GM12872 (cell line): Measurements from ENCODE around the gene MPND.

Experiments
- CTCF ChIP-seq: IDR thresholded peaks from 3 replicates; pipeline ENCODE4 v1.5.1; 2011; ENCODE audit warnings: low read depth, mild to moderate bottlenecking, low read length, moderate library complexity; ENCODE audit not compliant: insufficient read depth

MPND gene

GRCh38 chr19:4376028-4376670 is 32.8 kb downstream of the MPND start:
- TF ChIP-seq CTCF: no peak

- no peak for TF ChIP-seq CTCF
Measured at GRCh38 chr19:4376671-4376990, 33.3 kb downstream of the MPND start.

- no peak for TF ChIP-seq CTCF
Measured at GRCh38 chr19:4376991-4377781, 33.8 kb downstream of the MPND start.

- TF ChIP-seq CTCF: no peak
Measured at GRCh38 chr19:4378886-4379285, 35.5 kb downstream of the MPND start.

GRCh38 chr19:4379383-4380253 is 36.3 kb downstream of the MPND start:
- no peak for TF ChIP-seq CTCF

- no peak for TF ChIP-seq CTCF
Measured at GRCh38 chr19:4380254-4380727, 36.9 kb downstream of the MPND start.
